Upper lobe of left lung (tissue), 6 donors: ENCODE results near the gene TXNRD2. TPM values are rescaled to one million over a fixed set of nuclear protein-coding genes. Genes with fewer than 3 reads are reported as not detected.

Experiments used
- ATAC-seq, 2 donors: fragments of 200-7000 bp; cut with Tn5 transposase; one replicate each; pipeline ENCODE4 v1.9.1; 2022; ENCODE audit warnings: mild to moderate bottlenecking in 2 of 2, moderate library complexity in 2 of 2; ENCODE audit not compliant: low FRiP score in 2 of 2
- DNase-seq, 2 donors: peaks; one replicate each; pipeline ENCODE4 v3.0.0-alpha.2; 2019 to 2020
- H3K27ac ChIP-seq, 4 donors: fragments of 200-600 bp; sonication (generic); one replicate each; pipeline ENCODE4 v1.5.1; 2016 to 2019
- H3K27me3 ChIP-seq, 4 donors: fragments of 200-600 bp; sonication (generic); one replicate each; pipeline ENCODE4 v1.5.1; 2017 to 2019
- H3K36me3 ChIP-seq, 4 donors: fragments of 200-600 bp; sonication (generic); one replicate each; pipeline ENCODE4 v1.5.1; 2016 to 2019
- H3K4me1 ChIP-seq, 4 donors: fragments of 200-600 bp; sonication (generic); one replicate each; pipeline ENCODE4 v1.5.1; 2018 to 2019
- H3K4me3 ChIP-seq, 4 donors: fragments of 200-600 bp; sonication (generic); one replicate each; pipeline ENCODE4 v1.5.1; 2017 to 2019; ENCODE audit warnings: mild to moderate bottlenecking in 2 of 4, moderate library complexity in 1 of 4
- H3K9me3 ChIP-seq, 4 donors: fragments of 200-600 bp; sonication (generic); one replicate each; pipeline ENCODE4 v1.5.1; 2018 to 2019
- EP300 ChIP-seq, 4 donors: sonication (generic); formaldehyde crosslinking; IDR thresholded peaks; one replicate each; pipeline ENCODE4 v1.5.1; 2017; ENCODE audit warnings: antibody characterized with exemption in 4 of 4, control low read depth in 2 of 4
- POLR2A ChIP-seq, 4 donors: fragments of 450-650 bp; IDR thresholded peaks; one replicate each; pipeline ENCODE4 v1.5.1; 2016 to 2017; ENCODE audit warnings: antibody characterized with exemption in 4 of 4, mild to moderate bottlenecking in 2 of 4
- POLR2AphosphoS5 ChIP-seq, 2 donors: sonication (generic); formaldehyde crosslinking; IDR thresholded peaks; one replicate each; pipeline ENCODE4 v1.5.1; 2017; ENCODE audit warnings: antibody characterized with exemption in 2 of 2
- WGBS, 2 donors: methylation state at CpG; one replicate each; pipeline ENCODE4 v1.1.5; 2017 to 2018; 5-methylcytosine and 5-hydroxymethylcytosine counted together
- total RNA-seq, 6 donors: library from RNA; depleted of rRNA in 4 of 6; stranded (reverse); fragments of >200 nt in 4 of 6; gene quantifications; one replicate each; pipeline versions ENCODE4 v1.1.0 to v1.2.1, GENCODE V29; 2016 to 2021
- TF ChIP-seq, protein P1 (sequence below), 6 experiments: fragments of 450-650 bp in 4 of 6; fragments of 200-600 bp in 2 of 6; sonication (generic) in 2 of 6; IDR thresholded peaks; one replicate each; pipeline ENCODE4 v1.5.1; 2016 to 2019; ENCODE audit warnings: antibody characterized with exemption in 6 of 6
- donor health status: DM: no; HTN: no; CAD: no; lungs with moderate emphysema.
- donor health status: DM: no; HTN: yes; CAD: no; lungs with severe emphysema.

Gene TXNRD2
- total RNA-seq, 6 donors from 2014 or later: 29.6 to 78.6 (median 49.3) TPM

- no peaks in the 10 kb centered on the region for H3K9me3 ChIP-seq
- H3K4me1 ChIP-seq: peaks cover 34 to 56% (median 51%) of the 10 kb centered on the region in 4 donors
- H3K36me3 ChIP-seq: peaks cover 0 to 22% (median 15%) of the 10 kb centered on the region in 4 donors
- H3K4me3 ChIP-seq: peak within 1 kb of the TSS; percentile 64 to 88 (median 70)
- peak within 1 kb of the TSS; percentile 86 to 99 (median 93) for H3K27ac ChIP-seq
- peak; percentile 98 to 100 for DNase-seq
- ATAC-seq: peak; percentile 97 to 98
- 0 to 1% methylated on average over 5 to 21 of the region's 81 CpGs for WGBS, 2 donors
- no peaks in the 10 kb centered on the region for H3K27me3 ChIP-seq
- TF ChIP-seq, protein P1, sequence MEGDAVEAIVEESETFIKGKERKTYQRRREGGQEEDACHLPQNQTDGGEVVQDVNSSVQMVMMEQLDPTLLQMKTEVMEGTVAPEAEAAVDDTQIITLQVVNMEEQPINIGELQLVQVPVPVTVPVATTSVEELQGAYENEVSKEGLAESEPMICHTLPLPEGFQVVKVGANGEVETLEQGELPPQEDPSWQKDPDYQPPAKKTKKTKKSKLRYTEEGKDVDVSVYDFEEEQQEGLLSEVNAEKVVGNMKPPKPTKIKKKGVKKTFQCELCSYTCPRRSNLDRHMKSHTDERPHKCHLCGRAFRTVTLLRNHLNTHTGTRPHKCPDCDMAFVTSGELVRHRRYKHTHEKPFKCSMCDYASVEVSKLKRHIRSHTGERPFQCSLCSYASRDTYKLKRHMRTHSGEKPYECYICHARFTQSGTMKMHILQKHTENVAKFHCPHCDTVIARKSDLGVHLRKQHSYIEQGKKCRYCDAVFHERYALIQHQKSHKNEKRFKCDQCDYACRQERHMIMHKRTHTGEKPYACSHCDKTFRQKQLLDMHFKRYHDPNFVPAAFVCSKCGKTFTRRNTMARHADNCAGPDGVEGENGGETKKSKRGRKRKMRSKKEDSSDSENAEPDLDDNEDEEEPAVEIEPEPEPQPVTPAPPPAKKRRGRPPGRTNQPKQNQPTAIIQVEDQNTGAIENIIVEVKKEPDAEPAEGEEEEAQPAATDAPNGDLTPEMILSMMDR (IDR thresholded peaks at IDR 0.05): peak in 5 of 6 experiments; percentile 11 to 67 (median 42)
- TF ChIP-seq POLR2AphosphoS5 (IDR thresholded peaks at IDR 0.05) (peak; percentile 93 to 96), EP300 (IDR thresholded peaks at IDR 0.05) (peak in 1 of 4 donors; percentile 12), POLR2A (IDR thresholded peaks at IDR 0.05) (peak in 3 of 4 donors; percentile 91 to 98 (median 98))
These were observed 86.7 kb downstream of the TXNRD2 start, which contains the start of the genes GNB1L and RTL10 for GRCh38 chr22:19854778-19855503. GNB1L (minus strand) TSS chr22:19854874; CDS start chr22:19821355, 33,519 bp downstream. RTL10 (minus strand) TSS chr22:19854874; CDS start chr22:19852261, 2,613 bp downstream.

GRCh38 chr22:19853879-19854777 lies 87.5 kb downstream of the TXNRD2 start:
- peak; percentile 19 to 28 for DNase-seq
- whole genome bisulfite sequencing, 2 donors: 2 to 5% methylated on average over 22 to 38 of the region's 49 CpGs
- peak in 1 of 2 donors; percentile 12 for ATAC-seq
- H3K27ac ChIP-seq: peak overlapping the region; percentile 86 to 99 (median 93)
- TF ChIP-seq, protein P1 (IDR thresholded peaks at IDR 0.05): no peak
- TF ChIP-seq POLR2AphosphoS5 (IDR thresholded peaks at IDR 0.05): no peak
- TF ChIP-seq EP300 (IDR thresholded peaks at IDR 0.05): no peak
- no peak for TF ChIP-seq POLR2A (IDR thresholded peaks at IDR 0.05)
- H3K36me3 ChIP-seq: peaks cover 0 to 22% (median 15%) of the 10 kb centered on the region in 4 donors
- H3K9me3 ChIP-seq: no peaks in the 10 kb centered on the region
- peak overlapping the region; percentile 64 to 88 (median 70) for H3K4me3 ChIP-seq
- H3K27me3 ChIP-seq: no peaks in the 10 kb centered on the region
- H3K4me1 ChIP-seq: peaks cover 34 to 63% (median 53%) of the 10 kb centered on the region in 4 donors

DNA sequence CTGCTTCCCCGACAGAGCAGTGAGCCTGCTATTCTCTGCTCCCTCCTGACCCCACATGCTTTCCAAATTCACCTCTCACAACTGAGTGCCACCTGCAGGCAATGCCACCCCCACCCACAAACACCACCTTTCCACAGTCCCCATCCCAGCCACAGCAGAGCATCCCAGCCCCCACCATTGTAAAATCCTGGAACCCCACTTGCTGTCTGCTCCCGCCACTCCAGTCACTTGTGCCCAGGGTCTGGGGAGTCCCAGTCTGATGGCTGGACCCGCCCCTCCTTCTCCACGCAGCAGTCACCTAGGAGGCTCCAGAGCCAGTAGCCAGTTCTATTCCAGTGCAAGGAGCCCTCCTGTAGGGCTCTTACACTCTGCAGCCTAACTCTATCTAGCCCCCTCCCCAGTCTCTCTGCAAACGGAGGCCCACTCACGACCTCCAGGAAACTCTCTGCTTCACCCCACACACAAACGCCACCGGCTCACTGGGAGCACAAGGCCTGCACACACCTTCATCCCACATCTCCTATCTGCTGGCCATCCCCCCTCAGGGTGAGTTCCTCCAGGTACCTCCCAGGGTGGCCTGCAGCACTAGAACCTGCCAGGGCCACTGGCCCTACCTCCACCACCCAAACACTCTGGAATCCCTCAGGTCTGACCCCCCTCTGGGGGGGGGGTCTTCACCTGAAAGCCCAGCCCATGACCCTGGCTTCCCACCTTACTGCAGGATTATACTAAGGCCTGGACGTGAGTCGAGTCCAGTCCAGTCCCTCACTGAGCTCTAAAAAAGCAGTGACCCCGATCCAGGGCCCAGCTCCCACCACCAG lies 88.3 kb downstream of the TXNRD2 start:
- Histone ChIP-seq H3K4me1 (peaks cover 34 to 70% (median 62%) of the 10 kb centered on the region in 4 donors), H3K27me3 (no peaks in the 10 kb centered on the region), H3K36me3 (peaks cover 0 to 22% (median 15%) of the 10 kb centered on the region in 4 donors), H3K9me3 (no peaks in the 10 kb centered on the region), H3K27ac (peak overlapping the region; percentile 86 to 99 (median 93)), H3K4me3 (peak overlapping the region; percentile 64 to 88 (median 70))
- no peak for ATAC-seq
- DNase-seq: no peak
- WGBS, 2 donors: 49 to 59% methylated on average over 11 of the region's 11 CpGs
- TF ChIP-seq EP300 (IDR thresholded peaks at IDR 0.05): no peak
- no peak for TF ChIP-seq POLR2A (IDR thresholded peaks at IDR 0.05)
- no peak for TF ChIP-seq POLR2AphosphoS5 (IDR thresholded peaks at IDR 0.05)
- TF ChIP-seq, protein P1 (IDR thresholded peaks at IDR 0.05): no peak

- peaks cover 34 to 74% (median 66%) of the 10 kb centered on the region in 4 donors for H3K4me1 ChIP-seq
- TF ChIP-seq POLR2A (IDR thresholded peaks at IDR 0.05) (no peak), EP300 (IDR thresholded peaks at IDR 0.05) (no peak)
- peak in 1 of 2 donors; percentile 62 for DNase-seq
These were observed 89.3 kb downstream of the TXNRD2 start for GRCh38 chr22:19852177-19852781.

More at GRCh38 chr22:19852177-19852781, 89.3 kb downstream of the TXNRD2 start:
- WGBS, 2 donors: 78 to 85% methylated on average over 5 to 12 of the region's 12 CpGs
- H3K4me3 ChIP-seq: peak overlapping the region in 1 of 4 donors; percentile 88
- ATAC-seq: no peak
- no peaks in the 10 kb centered on the region for H3K9me3 ChIP-seq
- no peaks in the 10 kb centered on the region for H3K27me3 ChIP-seq
- H3K36me3 ChIP-seq: peaks cover 0 to 22% (median 15%) of the 10 kb centered on the region in 4 donors
- H3K27ac ChIP-seq: peak overlapping the region in 3 of 4 donors; percentile 91 to 99 (median 95)
